Measurements from ENCODE around the gene SRC. TPM values are rescaled to one million over a fixed set of nuclear protein-coding genes. Genes with fewer than 3 reads are reported as not detected.

Gene SRC
- total and polyA plus RNA-seq, 2 of the 8 experiments (the other 6 are each of a cell fraction or from before 2014, with no cell fraction given) = 27.6 to 28.8 TPM

DNA sequence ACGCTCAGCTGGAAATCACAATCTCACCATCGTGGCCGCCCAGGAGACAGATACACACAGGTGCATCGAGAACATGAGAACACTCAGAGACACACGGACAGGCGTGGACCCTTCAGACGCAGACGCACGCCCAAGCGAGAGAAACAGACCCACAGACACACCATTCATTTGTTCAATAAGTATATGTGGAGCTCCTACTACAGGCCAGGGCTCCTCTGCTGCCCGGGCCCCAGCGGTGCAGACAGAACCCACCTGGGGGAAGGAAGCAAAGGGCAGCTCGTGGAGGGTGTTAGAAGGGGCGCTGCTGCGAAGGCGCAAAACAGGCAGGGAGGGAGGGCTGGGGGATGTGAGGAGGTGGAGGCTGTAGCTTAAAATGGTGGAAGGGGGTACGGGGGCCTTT, 39.2 kb downstream of the SRC start (continued):
- no peak for TF ChIP-seq EZH2 (IDR thresholded peaks at IDR 0.05; ENCODE audit: low read depth, low read length, severe bottlenecking)

Data from H1 (cell line).